Prostate gland (tissue), 2 donors: ENCODE results near the gene TRIB2. TPM values are rescaled to one million over a fixed set of nuclear protein-coding genes. Genes with fewer than 3 reads are reported as not detected.

ENCODE experiments used
- DNase-seq: peaks from one replicate; pipeline ENCODE4 v3.0.0-alpha.2; 2019; ENCODE audit warnings: low spot score
- H3K27ac ChIP-seq, 2 donors: fragments of 200-600 bp; sonication (generic); 2 replicates each; pipeline ENCODE4 v1.5.1; 2017 to 2019
- H3K27me3 ChIP-seq: fragments of 200-600 bp; sonication (generic); replicated peaks from 2 replicates; pipeline ENCODE4 v1.5.1; 2019; ENCODE audit not compliant: insufficient read depth
- H3K36me3 ChIP-seq, 2 donors: fragments of 200-600 bp; sonication (generic); 1 replicate in 1 of 2; 2 replicates in 1 of 2; pipeline versions ENCODE4 v1.5.1 to v1.8.1; 2017 to 2019
- H3K4me1 ChIP-seq: fragments of 200-600 bp; sonication (generic); replicated peaks from 2 replicates; pipeline ENCODE4 v1.5.1; 2019
- H3K4me3 ChIP-seq, 2 donors: fragments of 200-600 bp; sonication (generic); 2 replicates each; pipeline ENCODE4 v1.5.1; 2017 to 2019
- H3K9me3 ChIP-seq: fragments of 200-600 bp; sonication (generic); 2 replicates; pipeline ENCODE4 v1.5.1; 2017
- POLR2A ChIP-seq: fragments of 450-650 bp; IDR thresholded peaks from one replicate; pipeline ENCODE4 v1.6.1; 2016; ENCODE audit warnings: antibody characterized with exemption, mild to moderate bottlenecking
- POLR2AphosphoS5 ChIP-seq: sonication (generic); formaldehyde crosslinking; IDR thresholded peaks from one replicate; pipeline ENCODE4 v1.6.1; 2017; ENCODE audit warnings: antibody characterized with exemption
- WGBS: methylation state at CpG from one replicate; pipeline ENCODE4 v1.1.5; 2018; 5-methylcytosine and 5-hydroxymethylcytosine counted together
- intact Hi-C: fragments of 100-400 bp; cut with DNase I; formaldehyde crosslinking; loops from one replicate; pipeline ENCODE4 v1.14.2; 2022
- total RNA-seq, 2 donors: library from RNA; depleted of rRNA; stranded (reverse); fragments of >200 nt; gene quantifications; one replicate each; pipeline ENCODE4 v1.1.0, GENCODE V29; 2016
- TF ChIP-seq, protein P1 (sequence below), 4 experiments: fragments of 200-600 bp in 2 of 4; fragments of 450-650 bp in 2 of 4; sonication (generic) in 2 of 4; IDR thresholded peaks; 1 replicate in 3 of 4; 2 replicates in 1 of 4; pipeline ENCODE4 v1.5.1; 2016 to 2019; ENCODE audit warnings: antibody characterized with exemption in 4 of 4, mild to moderate bottlenecking in 2 of 4, moderate library complexity in 2 of 4

Gene TRIB2
- total RNA-seq, 2 donors from 2014 or later, result 72.3 to 205 TPM

DNA sequence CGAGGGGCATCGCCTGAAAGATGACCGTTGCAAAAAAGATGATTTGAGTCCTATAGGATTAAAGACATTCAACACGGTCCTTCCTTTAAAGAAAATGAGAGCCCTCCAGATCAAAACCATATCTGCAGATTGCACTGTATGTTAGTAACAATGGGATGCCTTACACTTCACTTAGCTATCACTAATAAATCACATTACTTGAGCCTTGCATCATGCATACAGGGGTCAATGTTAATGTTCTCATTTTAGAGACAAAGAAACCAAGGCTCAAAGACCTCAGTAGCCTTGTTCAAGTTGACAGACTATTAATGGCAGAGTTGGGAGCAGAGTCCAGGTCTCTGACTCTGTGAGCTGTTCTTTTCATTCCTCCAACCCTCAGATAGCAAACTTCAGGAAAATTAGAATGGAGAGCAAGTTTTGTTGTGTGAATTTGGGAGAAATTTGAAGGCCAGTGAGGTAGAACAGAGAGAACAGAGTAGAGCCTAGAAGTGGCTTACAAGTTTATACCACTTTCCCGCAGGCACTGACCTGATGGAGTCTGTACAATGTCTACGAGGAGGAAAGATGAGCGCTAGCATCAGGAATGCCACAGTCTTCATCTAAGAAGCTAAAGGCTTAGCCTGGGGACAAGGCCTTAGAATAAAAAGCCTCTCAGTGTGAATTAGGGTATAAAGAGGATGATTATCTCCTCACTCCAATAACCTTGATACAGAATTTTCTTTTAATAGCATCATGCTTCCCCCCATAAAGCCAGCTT is 48.3 kb downstream of the TRIB2 start:
- no peak overlapping the region for H3K4me3 ChIP-seq
- TF ChIP-seq, protein P1, sequence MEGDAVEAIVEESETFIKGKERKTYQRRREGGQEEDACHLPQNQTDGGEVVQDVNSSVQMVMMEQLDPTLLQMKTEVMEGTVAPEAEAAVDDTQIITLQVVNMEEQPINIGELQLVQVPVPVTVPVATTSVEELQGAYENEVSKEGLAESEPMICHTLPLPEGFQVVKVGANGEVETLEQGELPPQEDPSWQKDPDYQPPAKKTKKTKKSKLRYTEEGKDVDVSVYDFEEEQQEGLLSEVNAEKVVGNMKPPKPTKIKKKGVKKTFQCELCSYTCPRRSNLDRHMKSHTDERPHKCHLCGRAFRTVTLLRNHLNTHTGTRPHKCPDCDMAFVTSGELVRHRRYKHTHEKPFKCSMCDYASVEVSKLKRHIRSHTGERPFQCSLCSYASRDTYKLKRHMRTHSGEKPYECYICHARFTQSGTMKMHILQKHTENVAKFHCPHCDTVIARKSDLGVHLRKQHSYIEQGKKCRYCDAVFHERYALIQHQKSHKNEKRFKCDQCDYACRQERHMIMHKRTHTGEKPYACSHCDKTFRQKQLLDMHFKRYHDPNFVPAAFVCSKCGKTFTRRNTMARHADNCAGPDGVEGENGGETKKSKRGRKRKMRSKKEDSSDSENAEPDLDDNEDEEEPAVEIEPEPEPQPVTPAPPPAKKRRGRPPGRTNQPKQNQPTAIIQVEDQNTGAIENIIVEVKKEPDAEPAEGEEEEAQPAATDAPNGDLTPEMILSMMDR (IDR thresholded peaks at IDR 0.05), result no peak
- 82% methylated on average over 7 of the region's 7 CpGs for WGBS
- no peak for DNase-seq
- no peaks in the 10 kb centered on the region for H3K36me3 ChIP-seq
- intact Hi-C loops, result no loop called here
- no peaks in the 10 kb centered on the region for H3K27me3 ChIP-seq
- H3K27ac ChIP-seq, result no peak overlapping the region
- H3K4me1 ChIP-seq, result no peaks in the 10 kb centered on the region
- no peaks in the 10 kb centered on the region for H3K9me3 ChIP-seq

- WGBS, result 76% methylated on average over 12 of the region's 12 CpGs
- DNase-seq, result no peak
- no peak overlapping the region for H3K27ac ChIP-seq
- intact Hi-C loops, result no loop called here
- H3K9me3 ChIP-seq, result no peaks in the 10 kb centered on the region
- H3K36me3 ChIP-seq, result no peaks in the 10 kb centered on the region
- TF ChIP-seq, protein P1 (IDR thresholded peaks at IDR 0.05), result no peak
- TF ChIP-seq POLR2AphosphoS5, result no peak
- TF ChIP-seq POLR2A, result no peak
- H3K4me1 ChIP-seq, result no peaks in the 10 kb centered on the region
- H3K27me3 ChIP-seq, result no peaks in the 10 kb centered on the region
- no peak overlapping the region for H3K4me3 ChIP-seq
Measured at GRCh38 chr2:12766421-12766879, 49.7 kb downstream of the TRIB2 start.

DNA sequence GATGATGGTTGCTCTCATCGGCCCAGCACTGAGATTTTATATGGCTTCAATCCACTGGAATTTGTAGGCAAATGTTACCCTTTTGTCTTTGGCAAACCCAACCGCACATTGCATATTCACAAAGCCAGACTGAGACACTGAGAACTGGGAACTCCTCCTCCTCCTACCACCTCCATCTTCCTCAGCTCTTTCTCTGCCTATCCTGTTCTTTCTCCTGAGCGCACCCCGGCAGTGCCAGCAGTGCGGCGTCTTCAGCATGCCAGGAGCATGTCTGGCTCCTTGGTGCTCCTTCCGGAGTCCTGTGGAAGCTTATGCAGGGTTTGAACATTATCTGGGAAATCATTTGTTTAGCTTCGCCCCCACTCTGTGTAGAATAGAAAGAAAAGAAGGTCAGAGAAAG is 50.8 kb downstream of the TRIB2 start:
- TF ChIP-seq, protein P1 (IDR thresholded peaks at IDR 0.05), result no peak
- no peak for TF ChIP-seq POLR2AphosphoS5
- TF ChIP-seq POLR2A, result no peak
- intact Hi-C loops, result no loop called here
- 42% methylated on average over 8 of the region's 8 CpGs for WGBS
- no peaks in the 10 kb centered on the region for H3K4me1 ChIP-seq
- no peaks in the 10 kb centered on the region for H3K36me3 ChIP-seq
- H3K4me3 ChIP-seq, result no peak overlapping the region
- H3K9me3 ChIP-seq, result no peaks in the 10 kb centered on the region
- H3K27ac ChIP-seq, result no peak overlapping the region
- no peaks in the 10 kb centered on the region for H3K27me3 ChIP-seq
- DNase-seq, result no peak

- no peaks in the 10 kb centered on the region for H3K36me3 ChIP-seq
- no peaks in the 10 kb centered on the region for H3K9me3 ChIP-seq
- intact Hi-C loops, result no loop called here
- DNase-seq, result no peak
- H3K4me3 ChIP-seq, result no peak overlapping the region
- no peaks in the 10 kb centered on the region for H3K4me1 ChIP-seq
- H3K27me3 ChIP-seq, result no peaks in the 10 kb centered on the region
- WGBS, result 50% methylated on average over 3 of the region's 3 CpGs
- no peak overlapping the region for H3K27ac ChIP-seq
- TF ChIP-seq, protein P1 (IDR thresholded peaks at IDR 0.05), result no peak
Measured at GRCh38 chr2:12767996-12768624, 51.4 kb downstream of the TRIB2 start.
